HepG2 (cell line): ENCODE measurements around the gene KIF20A. TPM values are rescaled to one million over a fixed set of nuclear protein-coding genes. Genes with fewer than 3 reads are reported as not detected.

ENCODE experiments used
- ATAC-seq: fragments of 200-7000 bp; cut with Tn5 transposase; 3 replicates; pipeline ENCODE4 v1.9.1; 2020; ENCODE audit warnings: mild to moderate bottlenecking, moderate library complexity
- BruUV-seq: library from RNA; stranded (reverse); fragments of 400-500 nt; replicated peaks from 2 replicates; lab custom pipeline; 2021; lab: Mats Ljungman, UMichigan
- CTCF ChIA-PET: fragments of 300-600 bp; formaldehyde crosslinking; extraction: SDS; loops from one replicate; lab custom pipeline; 2021; ENCODE audit warnings: low total read pairs, inconsistent platforms, low intra/inter-chr PET ratio; lab: Yijun Ruan, JAX
- POLR2A ChIA-PET: fragments of 350-600 bp; sonication (Branson Sonifier 250); formaldehyde crosslinking; loops from one replicate; lab custom pipeline; 2020; ENCODE audit warnings: antibody characterized with exemption, inconsistent platforms; lab: Yijun Ruan, JAX
- DNase-seq: peaks from one replicate; pipeline ENCODE4 v3.0.0-alpha.2; 2015; ENCODE audit warnings: low spot score
- FAIRE-seq: peaks from 3 replicates; lab custom pipeline; 2011; peaks lifted over from hg19 to GRCh38; lab: Jason Lieb, UNC
- H2AFZ ChIP-seq: one replicate; pipeline ENCODE4 v1.6.1; 2011; ENCODE audit warnings: low read length, inconsistent platforms
- H3K27ac ChIP-seq: fragments of 300-600 bp; 3 replicates; pipeline ENCODE4 v1.8.0; 2011; ENCODE audit warnings: mixed run types, mild to moderate bottlenecking, mixed read lengths, low read length, inconsistent platforms; ENCODE audit not compliant: insufficient read depth; ENCODE audit errors: extremely low read length
- H3K27me3 ChIP-seq, 2 experiments: fragments of 200-600 bp in 1 of 2; 2 replicates in 1 of 2; 3 replicates in 1 of 2; pipeline versions ENCODE4 v1.6.0 to v1.8.0; 2011; ENCODE audit warnings: low read length in 2 of 2, mild to moderate bottlenecking in 2 of 2, moderate library complexity in 2 of 2, inconsistent platforms in 1 of 2; ENCODE audit not compliant: insufficient read depth in 2 of 2, control insufficient read depth in 1 of 2
- H3K36me3 ChIP-seq, 2 experiments: fragments of 200-600 bp in 1 of 2; replicated peaks in 1 of 2; 2 replicates in 1 of 2; 3 replicates in 1 of 2; pipeline versions ENCODE4 v1.5.1 to v1.8.0; 2011; ENCODE audit warnings: low read length in 2 of 2, inconsistent platforms in 1 of 2; ENCODE audit not compliant: insufficient read depth in 2 of 2, control insufficient read depth in 1 of 2
- H3K4me1 ChIP-seq: 2 replicates; pipeline ENCODE4 v1.5.1; 2012; ENCODE audit warnings: low read length, inconsistent platforms; ENCODE audit not compliant: insufficient read depth
- H3K4me2 ChIP-seq: 2 replicates; pipeline ENCODE4 v1.6.0; 2011; ENCODE audit warnings: low read depth, low read length, inconsistent platforms
- H3K4me3 ChIP-seq, 3 experiments: fragments of 200-600 bp in 1 of 3; sonication (generic), shearing (Covaris generic) in 1 of 3; replicated peaks in 1 of 3; 2 replicates each; pipeline ENCODE4 v1.5.1; 2011 to 2016; ENCODE audit warnings: low read length in 3 of 3, inconsistent platforms in 2 of 3, low read depth in 2 of 3, mild to moderate bottlenecking in 2 of 3, control low read depth in 1 of 3, mixed read lengths in 1 of 3; ENCODE audit not compliant: insufficient read depth in 1 of 3
- H3K79me2 ChIP-seq: one replicate; pipeline ENCODE4 v1.6.1; 2011; ENCODE audit warnings: low read length, inconsistent platforms; ENCODE audit not compliant: insufficient read depth
- H3K9ac ChIP-seq: 2 replicates; pipeline ENCODE4 v1.6.0; 2011; ENCODE audit warnings: mild to moderate bottlenecking, low read depth, low read length, inconsistent platforms; ENCODE audit not compliant: insufficient read depth
- H3K9me3 ChIP-seq: 2 replicates; pipeline ENCODE4 v1.5.1; 2012; ENCODE audit warnings: mild to moderate bottlenecking, low read length
- H4K20me1 ChIP-seq: 2 replicates; pipeline ENCODE4 v1.6.0; 2011; ENCODE audit warnings: inconsistent platforms, mild to moderate bottlenecking, low read length, moderate library complexity; ENCODE audit not compliant: insufficient read depth
- MAZ ChIP-seq, 2 experiments: sonication (generic) in 1 of 2; formaldehyde crosslinking in 1 of 2; IDR thresholded peaks; 2 replicates each; pipeline versions ENCODE4 v1.5.0 to v1.6.1; 2012 to 2020; ENCODE audit warnings: low read depth in 2 of 2, mild to moderate bottlenecking in 2 of 2, borderline replicate concordance in 1 of 2, improper control_type of control experiment in 1 of 2, low read length in 1 of 2, missing genetic modification reagents in 1 of 2, moderate library complexity in 1 of 2
- NCOA1 ChIP-seq: sonication (generic); formaldehyde crosslinking; IDR thresholded peaks from 2 replicates; pipeline ENCODE4 v1.9.0; 2021; ENCODE audit warnings: missing genetic modification reagents
- SKI ChIP-seq: fragments of 450-650 bp; IDR thresholded peaks from one replicate; pipeline ENCODE4 v1.6.1; 2018; ENCODE audit warnings: mild to moderate bottlenecking; ENCODE audit not compliant: partially characterized antibody
- TRIM24 ChIP-seq: sonication (generic); formaldehyde crosslinking; IDR thresholded peaks from 2 replicates; pipeline ENCODE4 v1.8.0; 2022; ENCODE audit warnings: mild to moderate bottlenecking, missing genetic modification reagents
- ZNF230 ChIP-seq: sonication (generic); formaldehyde crosslinking; IDR thresholded peaks from 2 replicates; pipeline ENCODE4 v1.4.0; 2020; ENCODE audit warnings: mild to moderate bottlenecking, missing genetic modification reagents
- ZNF589 ChIP-seq: sonication (generic); formaldehyde crosslinking; conservative IDR thresholded peaks from 2 replicates; pipeline ENCODE4 v1.8.0; 2022; ENCODE audit warnings: mild to moderate bottlenecking, moderate library complexity, missing genetic modification reagents
- ZNF652 ChIP-seq: IDR thresholded peaks from 2 replicates; pipeline ENCODE4 v1.6.1; 2016; ENCODE audit warnings: low read depth, borderline replicate concordance
- WGBS: methylation state at CpG from one replicate; pipeline ENCODE4 v1.1.6; 2017; ENCODE audit warnings: low lambda C conversion rate; 5-methylcytosine and 5-hydroxymethylcytosine counted together
- in situ Hi-C: cut with HindIII; loops from 2 replicates; pipeline ENCODE4 v1.10.0; 2017; ENCODE audit warnings: low pct_unique_long_range_greater_than_20kb; ENCODE audit not compliant: extremely low pct_ligation_motif_present
- intact Hi-C: fragments of 100-400 bp; cut with micrococcal nuclease; formaldehyde crosslinking; loops from one replicate; pipeline ENCODE4 v1.10.0; 2022; ENCODE audit not compliant: unreplicated experiment
- polyA plus RNA-seq, 8 experiments: library from polyadenylated mRNA; depleted of rRNA in 3 of 8; stranded (reverse) in 7 of 8; unstranded in 1 of 8; fragments of >200 nt; fragmentation: Illumina TruSeq in 4 of 8; extraction: Trizol in 4 of 8; gene quantifications; 2 replicates each; pipeline versions ENCODE4 v1.2.1 to v1.2.3, GENCODE V29; 2011 to 2016; ENCODE audit warnings: low read depth in 4 of 8, missing spikeins in 1 of 8, mixed read lengths in 1 of 8; ENCODE audit not compliant: insufficient read depth in 1 of 8
- total RNA-seq, 5 experiments: library from RNA; depleted of rRNA; stranded (reverse); fragments of >200 nt; fragmentation: Illumina TruSeq; extraction: Trizol; gene quantifications; 2 replicates each; pipeline ENCODE4 v1.2.3, GENCODE V29; 2016; ENCODE audit warnings: low read depth in 1 of 5
- TF ChIP-seq, protein P1 (sequence below): sonication (generic); formaldehyde crosslinking; IDR thresholded peaks from 2 replicates; pipeline ENCODE4 v1.8.1; 2022; ENCODE audit warnings: mild to moderate bottlenecking, missing genetic modification reagents

The KIF20A gene
- total and polyA plus RNA-seq, 2 of the 13 experiments (the other 11 are each of a cell fraction or from before 2014, with no cell fraction given) = 17.1 to 66.8 TPM

DNA sequence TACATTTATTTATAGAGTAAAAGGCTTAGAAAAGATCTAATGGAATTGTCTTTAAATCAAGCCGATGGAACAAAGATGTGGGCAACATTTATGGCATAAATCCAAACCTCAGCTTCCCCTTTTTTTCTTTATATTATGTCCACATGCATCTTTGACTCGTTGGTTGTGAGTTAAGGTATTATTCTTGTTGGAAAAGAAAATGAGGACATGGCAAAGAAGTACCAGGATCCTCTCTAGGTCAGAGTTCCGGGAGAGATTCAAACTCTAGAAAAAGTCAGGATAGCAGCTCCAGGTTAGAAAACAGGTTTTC lies 39.2 kb upstream of the KIF20A start (continued):
- TF ChIP-seq, protein P1, sequence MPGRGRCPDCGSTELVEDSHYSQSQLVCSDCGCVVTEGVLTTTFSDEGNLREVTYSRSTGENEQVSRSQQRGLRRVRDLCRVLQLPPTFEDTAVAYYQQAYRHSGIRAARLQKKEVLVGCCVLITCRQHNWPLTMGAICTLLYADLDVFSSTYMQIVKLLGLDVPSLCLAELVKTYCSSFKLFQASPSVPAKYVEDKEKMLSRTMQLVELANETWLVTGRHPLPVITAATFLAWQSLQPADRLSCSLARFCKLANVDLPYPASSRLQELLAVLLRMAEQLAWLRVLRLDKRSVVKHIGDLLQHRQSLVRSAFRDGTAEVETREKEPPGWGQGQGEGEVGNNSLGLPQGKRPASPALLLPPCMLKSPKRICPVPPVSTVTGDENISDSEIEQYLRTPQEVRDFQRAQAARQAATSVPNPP (CRISPR knock-in tag) = no peak
- no peak for TF ChIP-seq TRIM24 (CRISPR knock-in tag)

DNA sequence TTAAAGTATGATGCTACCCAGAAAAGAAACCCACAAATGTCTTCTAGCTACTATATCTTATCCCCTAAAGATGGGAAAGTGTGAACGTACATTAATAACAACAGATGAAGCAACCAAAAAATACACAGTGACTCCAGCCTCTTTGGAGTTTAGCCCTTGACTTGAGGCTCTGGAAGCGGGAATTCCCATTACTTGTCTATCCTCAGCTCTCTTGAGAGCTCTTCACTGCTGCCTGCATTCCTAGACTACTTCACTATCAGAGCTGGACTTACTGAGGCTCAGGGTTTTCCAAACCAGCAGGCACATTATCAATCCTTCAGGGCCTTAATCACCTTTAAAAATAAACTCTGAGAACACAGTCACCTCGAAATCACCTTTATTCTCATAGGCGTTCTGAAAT lies 38.6 kb upstream of the KIF20A start:
- H3K27me3 ChIP-seq = no peaks in the 10 kb centered on the region
- CTCF ChIA-PET = no interaction called here
- H3K4me3 ChIP-seq = no peak overlapping the region
- H3K4me2 ChIP-seq = no peak overlapping the region
- H3K9ac ChIP-seq = no peak overlapping the region
- POLR2A ChIA-PET = no interaction called here
- no peak for TF ChIP-seq ZNF230 (CRISPR knock-in tag)
- TF ChIP-seq NCOA1 (CRISPR knock-in tag) = no peak
- 0 out of 2 replicates have a peak, but pooled peaks have one; percentile 0 for TF ChIP-seq ZNF652 (CRISPR knock-in tag)
- no peak for ATAC-seq
- intact Hi-C loops (no loop called here), in situ Hi-C loops (no loop called here)
- no peaks in the 10 kb centered on the region for H3K4me1 ChIP-seq
- no peaks in the 10 kb centered on the region for H3K79me2 ChIP-seq
- WGBS = 14% methylated on average over 4 of the region's 4 CpGs
- H2AFZ ChIP-seq = no peak overlapping the region
- FAIRE-seq = no peak
- DNase-seq = no peak
- H3K9me3 ChIP-seq = no peaks in the 10 kb centered on the region
- H4K20me1 ChIP-seq = no peaks in the 10 kb centered on the region
- no TSS peak for BruUV-seq
- no peaks in the 10 kb centered on the region for H3K36me3 ChIP-seq
- no peak overlapping the region for H3K27ac ChIP-seq

DNA sequence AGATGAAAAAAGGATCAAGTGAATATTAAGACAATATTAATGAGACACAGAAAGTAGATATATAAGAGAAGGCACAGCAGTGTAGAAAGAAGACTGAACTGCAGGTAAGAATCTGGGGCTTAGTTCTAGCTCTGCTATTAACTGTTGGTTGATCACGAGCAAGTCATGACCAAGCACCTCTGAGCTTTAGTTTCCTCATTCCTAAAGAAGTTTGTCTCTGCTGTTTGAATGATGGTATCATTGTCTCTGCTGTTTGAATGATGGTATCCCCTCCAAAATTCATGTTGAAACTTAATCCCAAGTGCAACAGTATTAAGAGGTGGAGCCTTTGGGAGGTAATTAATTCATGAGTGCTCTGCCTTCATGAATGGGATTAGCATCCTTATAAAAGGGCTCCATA lies 37.2 kb upstream of the KIF20A start:
- Histone ChIP-seq H3K27ac (no peak overlapping the region), H3K27me3 (no peaks in the 10 kb centered on the region)
- no peak for DNase-seq
- WGBS = 0% methylated on average over 1 of the region's 1 CpG
- in situ Hi-C loops = no loop called here
- CTCF ChIA-PET = no interaction called here
- TF ChIP-seq ZNF589 (CRISPR knock-in tag) (no peak), SKI (no peak), MAZ (IDR thresholded peaks at IDR 0.05; ENCODE audit: borderline replicate concordance, low read depth, low read length) (no peak), MAZ (CRISPR knock-in tag; IDR thresholded peaks at IDR 0.05; ENCODE audit: low read depth) (no peak)
- TF ChIP-seq, all 625 proteins: peak for 0
- Histone ChIP-seq H3K4me3 (no peak overlapping the region), H3K36me3 (no peaks in the 10 kb centered on the region), H3K9ac (no peak overlapping the region), H2AFZ (no peak overlapping the region), H4K20me1 (no peaks in the 10 kb centered on the region), H3K79me2 (no peaks in the 10 kb centered on the region), H3K9me3 (no peaks in the 10 kb centered on the region), H3K4me2 (no peak overlapping the region), H3K4me1 (no peaks in the 10 kb centered on the region)
- no TSS peak for BruUV-seq
- no peak for FAIRE-seq
- ATAC-seq = no peak
- intact Hi-C loops = no loop called here
- POLR2A ChIA-PET = no interaction called here
